CD4-positive, alpha-beta T cell (primary cell): ENCODE measurements around the gene STRIT1. TPM values are rescaled to one million over a fixed set of nuclear protein-coding genes. Genes with fewer than 3 reads are reported as not detected.

Experiments
- ATAC-seq: fragments of 200-7000 bp; cut with Tn5 transposase; one replicate; pipeline ENCODE4 v1.10.0; 2022; ENCODE audit warnings: mild to moderate bottlenecking; ENCODE audit not compliant: poor library complexity
- CTCF ChIA-PET: fragments of 350-600 bp; sonication (Branson Sonifier 250); formaldehyde crosslinking; loops from one replicate; lab custom pipeline; 2021; ENCODE audit warnings: antibody characterized with exemption, inconsistent platforms; lab: Charles Lee
- POLR2A ChIA-PET: fragments of 350-600 bp; sonication (Branson Sonifier 250); formaldehyde crosslinking; loops from one replicate; lab custom pipeline; 2021; ENCODE audit warnings: antibody characterized with exemption, inconsistent platforms; lab: Charles Lee
- DNase-seq, 14 experiments: peaks; one replicate each; pipeline ENCODE4 v3.0.0-alpha.2; 2013 to 2020; ENCODE audit warnings: mixed read lengths in 2 of 14
- H3K27ac ChIP-seq, 2 donors: one replicate each; pipeline versions ENCODE4 v1.5.1 to v1.7.0; 2013; ENCODE audit warnings: low read length in 2 of 2, low read depth in 1 of 2, mild to moderate bottlenecking in 1 of 2
- H3K27me3 ChIP-seq, 2 experiments: 1 replicate in 1 of 2; 2 replicates in 1 of 2; pipeline versions ENCODE4 v1.6.1 to v1.7.0; 2013; ENCODE audit warnings: low read length in 2 of 2, control low read depth in 1 of 2, mild to moderate bottlenecking in 1 of 2, moderate library complexity in 1 of 2; ENCODE audit not compliant: insufficient read depth in 2 of 2, control insufficient read depth in 1 of 2
- H3K36me3 ChIP-seq: one replicate; pipeline ENCODE4 v1.6.1; 2013; ENCODE audit warnings: low read length, control low read depth; ENCODE audit not compliant: insufficient read depth
- H3K4me1 ChIP-seq: one replicate; pipeline ENCODE4 v1.6.1; 2013; ENCODE audit warnings: low read length, control low read depth; ENCODE audit not compliant: insufficient read depth
- H3K4me3 ChIP-seq: one replicate; pipeline ENCODE4 v1.5.1; 2013; ENCODE audit warnings: mild to moderate bottlenecking, low read length, moderate library complexity
- H3K9me3 ChIP-seq, 2 experiments: 1 replicate in 1 of 2; 2 replicates in 1 of 2; pipeline versions ENCODE4 v1.6.1 to v1.7.0; 2013; ENCODE audit warnings: low read length in 2 of 2, mild to moderate bottlenecking in 2 of 2, control low read depth in 1 of 2, moderate library complexity in 1 of 2; ENCODE audit not compliant: control insufficient read depth in 1 of 2, insufficient read depth in 1 of 2
- H3K27ac Mint-ChIP-seq: one replicate; pipeline ENCODE4 v1.8.0; 2020; ENCODE audit warnings: mixed read lengths
- H3K27me3 Mint-ChIP-seq: one replicate; pipeline ENCODE4 v1.8.0; 2021; ENCODE audit warnings: mixed read lengths
- H3K36me3 Mint-ChIP-seq: one replicate; pipeline ENCODE4 v1.8.0; 2021; ENCODE audit warnings: low read depth, mixed read lengths
- H3K4me1 Mint-ChIP-seq: one replicate; pipeline ENCODE4 v1.8.0; 2021; ENCODE audit warnings: low read depth, mixed read lengths
- H3K4me3 Mint-ChIP-seq: one replicate; pipeline ENCODE4 v1.8.0; 2020; ENCODE audit warnings: mild to moderate bottlenecking, mixed read lengths
- H3K9me3 Mint-ChIP-seq: one replicate; pipeline ENCODE4 v1.8.0; 2020; ENCODE audit warnings: mixed read lengths
- CTCF ChIP-seq: fragments of 200-600 bp; IDR thresholded peaks from one replicate; pipeline ENCODE4 v1.8.0; 2022; ENCODE audit warnings: antibody characterized with exemption, mild to moderate bottlenecking
- intact Hi-C, 2 experiments: fragments of 100-400 bp; cut with DNase I in 1 of 2; cut with micrococcal nuclease in 1 of 2; formaldehyde crosslinking; loops; one replicate each; pipeline versions ENCODE4 v1.15.1 to v1.9.0; 2023 to 2025; cut with DNase I, micrococcal nuclease
- polyA plus RNA-seq, 2 donors: library from polyadenylated mRNA; unstranded; fragments of 120-200 nt; gene quantifications; one replicate each; pipeline ENCODE4 v1.2.1, GENCODE V29; 2013
- total RNA-seq, 174 experiments: library from RNA in 2 of 174; stranded (reverse) in 2 of 174; gene quantifications; one replicate each; pipeline ENCODE4 v1.2.3 and lab custom pipeline; 2021 to 2026

STRIT1 gene
- total RNA-seq (not detected), total RNA-seq (lab: John Stamatoyannopoulos, UW) (0 to 0.11 (median 0) reads per million in 172 experiments)
- not detected for polyA plus RNA-seq (2013, experiment 1 of 2)
- polyA plus RNA-seq (2013, experiment 2 of 2): 1.9 TPM

- Histone ChIP-seq H3K9me3 (peaks cover 0 to 16% of the 10 kb centered on the region in 2 experiments), H3K27ac (no peak within 1 kb of the TSS), H3K4me1 (no peaks in the 10 kb centered on the region), H3K27me3 (no peaks in the 10 kb centered on the region), H3K36me3 (no peaks in the 10 kb centered on the region), H3K4me3 (no peak within 1 kb of the TSS)
- Mint-ChIP-seq H3K27me3 (no peaks in the 10 kb centered on the region), H3K36me3 (no peaks in the 10 kb centered on the region), H3K9me3 (peaks cover 5% of the 10 kb centered on the region), H3K27ac (no peak within 1 kb of the TSS), H3K4me3 (no peak within 1 kb of the TSS), H3K4me1 (no peaks in the 10 kb centered on the region)
- intact Hi-C loops: no loop called here
- ChIA-PET CTCF (interaction anchor here (0.8 kb wide), 1 partner anchor 11 kb away, joined by 3 read pairs; no protein-coding TSS in a partner anchor), POLR2A (no interaction called here)
- TF ChIP-seq CTCF: no peak
- ATAC-seq: no peak
- no peak for DNase-seq
These were observed at the start of gene STRIT1 for GRCh38 chr3:155293516-155293915. Gene STRIT1 (minus strand): TSS chr3:155293683.

GRCh38 chr3:155342344-155342743 lies 48.9 kb upstream of the STRIT1 start:
- Histone ChIP-seq H3K27ac (no peak overlapping the region), H3K27me3 (no peaks in the 10 kb centered on the region), H3K36me3 (no peaks in the 10 kb centered on the region), H3K4me1 (no peaks in the 10 kb centered on the region), H3K9me3 (no peaks in the 10 kb centered on the region), H3K4me3 (no peak overlapping the region)
- ChIA-PET CTCF (no interaction called here), POLR2A (no interaction called here)
- Mint-ChIP-seq H3K27ac (no peak overlapping the region), H3K9me3 (no peaks in the 10 kb centered on the region), H3K27me3 (no peaks in the 10 kb centered on the region), H3K4me1 (no peaks in the 10 kb centered on the region), H3K4me3 (no peak overlapping the region), H3K36me3 (no peaks in the 10 kb centered on the region)
- intact Hi-C loops: no loop called here
- ATAC-seq (no peak), DNase-seq (no peak)
- TF ChIP-seq CTCF: no peak

DNA sequence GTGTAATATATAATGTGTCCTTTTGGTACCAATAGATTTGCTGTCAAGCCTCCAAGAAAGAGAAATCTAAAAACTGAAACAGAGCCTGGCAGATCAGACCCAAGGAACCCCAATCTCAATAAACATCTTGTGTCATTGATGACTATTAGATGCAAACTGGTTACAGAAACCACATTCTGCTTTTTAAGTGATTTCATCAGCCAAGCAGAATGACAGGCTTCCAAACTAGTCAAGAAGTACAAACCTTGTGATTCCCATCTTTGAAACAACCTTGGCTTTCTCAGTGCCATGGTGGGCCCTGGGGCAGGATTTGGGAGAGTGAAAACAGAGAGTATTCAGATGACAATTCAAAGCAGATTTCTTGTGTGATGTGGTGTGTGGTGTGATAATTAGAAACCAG lies 45.6 kb upstream of the STRIT1 start:
- Histone ChIP-seq H3K4me1 (no peaks in the 10 kb centered on the region), H3K4me3 (no peak overlapping the region), H3K27me3 (no peaks in the 10 kb centered on the region), H3K27ac (no peak overlapping the region), H3K9me3 (no peaks in the 10 kb centered on the region), H3K36me3 (no peaks in the 10 kb centered on the region)
- H3K36me3 Mint-ChIP-seq: no peaks in the 10 kb centered on the region
- intact Hi-C loops: no loop called here
- CTCF ChIA-PET: no interaction called here
- no peak for TF ChIP-seq CTCF
- H3K27ac Mint-ChIP-seq: no peak overlapping the region
- DNase-seq (no peak), ATAC-seq (no peak)
- peaks cover 12% of the 10 kb centered on the region for H3K4me1 Mint-ChIP-seq
- no peak overlapping the region for H3K4me3 Mint-ChIP-seq
- POLR2A ChIA-PET: no interaction called here
- H3K9me3 Mint-ChIP-seq: no peaks in the 10 kb centered on the region
- H3K27me3 Mint-ChIP-seq: no peaks in the 10 kb centered on the region
